GM18505 (cell line): ENCODE measurements around the gene SLC37A1.
"Not testable (repeated sequence)": the region's sequence is repeated elsewhere in the genome, so short reads cannot be mapped to it uniquely, and the experiment has no call there.

Experiments used
- ATAC-seq: cut with Tn5 transposase; IDR thresholded peaks from one replicate; pipeline ENCODE4 v1.9.1; 2021; ENCODE audit not compliant: unreplicated experiment
- POLR2A ChIP-seq: IDR thresholded peaks from 4 replicates; pipeline ENCODE4 v1.6.1; 2011; ENCODE audit warnings: borderline replicate concordance; ENCODE audit not compliant: insufficient read depth, insufficient read length; ENCODE audit errors: extremely low read depth

Gene SLC37A1

GRCh38 chr21:42613756-42614155 lies 100.1 kb downstream of the SLC37A1 start:
- no peak for ATAC-seq
- TF ChIP-seq POLR2A, result no peak

GRCh38 chr21:42614396-42614795 lies 100.7 kb downstream of the SLC37A1 start:
- ATAC-seq, result no peak
- no peak for TF ChIP-seq POLR2A

- TF ChIP-seq POLR2A, result no peak
- ATAC-seq, result no peak
Measured at GRCh38 chr21:42614811-42615351, 101.2 kb downstream of the SLC37A1 start.

- ATAC-seq, result not testable (repeated sequence)
Measured at GRCh38 chr21:42615377-42615776, 101.7 kb downstream of the SLC37A1 start.

GRCh38 chr21:42615924-42616323 lies 102.3 kb downstream of the SLC37A1 start:
- ATAC-seq, result no peak

GRCh38 chr21:42616446-42616845 lies 102.8 kb downstream of the SLC37A1 start:
- ATAC-seq, result no peak
- TF ChIP-seq POLR2A, result no peak

More at GRCh38 chr21:42615924-42616323, 102.3 kb downstream of the SLC37A1 start:
- TF ChIP-seq POLR2A, result no peak

- ATAC-seq, result no peak
- no peak for TF ChIP-seq POLR2A
Measured at GRCh38 chr21:42616941-42617340, 103.3 kb downstream of the SLC37A1 start.

- no peak for ATAC-seq
- TF ChIP-seq POLR2A, result no peak
Measured at GRCh38 chr21:42617486-42617885, 103.8 kb downstream of the SLC37A1 start.

- no peak for TF ChIP-seq POLR2A
- no peak for ATAC-seq
Measured at GRCh38 chr21:42618707-42619102, 105.1 kb downstream of the SLC37A1 start.

GRCh38 chr21:42619166-42619565 lies 105.5 kb downstream of the SLC37A1 start:
- ATAC-seq, result no peak
- TF ChIP-seq POLR2A, result no peak

- TF ChIP-seq POLR2A, result no peak
- ATAC-seq, result no peak
Measured at GRCh38 chr21:42619841-42620240, 106.2 kb downstream of the SLC37A1 start.

GRCh38 chr21:42621166-42621818 lies 107.6 kb downstream of the SLC37A1 start:
- no peak for TF ChIP-seq POLR2A
- no peak for ATAC-seq

GRCh38 chr21:42621819-42622177 lies 108.1 kb downstream of the SLC37A1 start:
- TF ChIP-seq POLR2A, result no peak

GRCh38 chr21:42622284-42622683 lies 108.6 kb downstream of the SLC37A1 start:
- TF ChIP-seq POLR2A, result no peak
- no peak for ATAC-seq

More at GRCh38 chr21:42621819-42622177, 108.1 kb downstream of the SLC37A1 start:
- no peak for ATAC-seq

- no peak for TF ChIP-seq POLR2A
- ATAC-seq, result no peak
Measured at GRCh38 chr21:42623694-42624093, 110.0 kb downstream of the SLC37A1 start.

- TF ChIP-seq POLR2A, result no peak
- no peak for ATAC-seq
Measured at GRCh38 chr21:42624095-42624790, 110.6 kb downstream of the SLC37A1 start.
